HepG2 (cell line): ENCODE results near the gene OXLD1. TPM values are rescaled to one million over a fixed set of nuclear protein-coding genes. Genes with fewer than 3 reads are reported as not detected.

Experiments
- AGO1 ChIP-seq: fragments of 200-400 bp; formaldehyde crosslinking; IDR thresholded peaks from 2 replicates; pipeline ENCODE4 v1.6.1; 2017; ENCODE audit warnings: mild to moderate bottlenecking, low read depth, low read length, moderate library complexity; ENCODE audit not compliant: poor library complexity, severe bottlenecking
- AKAP8 ChIP-seq: sonication (generic); formaldehyde crosslinking; IDR thresholded peaks from 2 replicates; pipeline ENCODE4 v1.5.1; 2020; ENCODE audit warnings: mild to moderate bottlenecking, missing genetic modification reagents
- FOXK2 ChIP-seq: fragments of 450-650 bp; IDR thresholded peaks from 2 replicates; pipeline ENCODE4 v1.6.1; 2016
- HMG20A ChIP-seq: IDR thresholded peaks from 2 replicates; pipeline ENCODE4 v1.6.1; 2016; ENCODE audit warnings: borderline replicate concordance
- HNRNPLL ChIP-seq: fragments of 200-400 bp; formaldehyde crosslinking; IDR thresholded peaks from 2 replicates; pipeline ENCODE4 v1.6.1; 2017; ENCODE audit warnings: mild to moderate bottlenecking, low read depth, low read length; ENCODE audit not compliant: poor library complexity, severe bottlenecking
- HOXD1 ChIP-seq: sonication (generic); formaldehyde crosslinking; IDR thresholded peaks from 2 replicates; pipeline ENCODE4 v1.5.0; 2020; ENCODE audit warnings: missing genetic modification reagents
- KLF9 ChIP-seq: IDR thresholded peaks from 2 replicates; pipeline ENCODE4 v1.6.1; 2016; ENCODE audit warnings: low read depth
- MEIS2 ChIP-seq: sonication (generic); formaldehyde crosslinking; IDR thresholded peaks from 2 replicates; pipeline ENCODE4 v1.9.0; 2021; ENCODE audit warnings: mild to moderate bottlenecking, missing genetic modification reagents
- MXD4 ChIP-seq: IDR thresholded peaks from 2 replicates; pipeline ENCODE4 v1.6.1; 2016; ENCODE audit warnings: mild to moderate bottlenecking, missing biosample characterization, missing genetic modification reagents
- PRPF4 ChIP-seq: fragments of 200-400 bp; formaldehyde crosslinking; IDR thresholded peaks from 2 replicates; pipeline ENCODE4 v1.6.1; 2016; ENCODE audit warnings: low read length, low read depth; ENCODE audit not compliant: poor library complexity, severe bottlenecking
- RERE ChIP-seq: IDR thresholded peaks from 2 replicates; pipeline ENCODE4 v1.6.1; 2016; ENCODE audit warnings: low read depth, missing genetic modification reagents, missing compliant biosample characterization
- RXRA ChIP-seq: sonication (generic); formaldehyde crosslinking; IDR thresholded peaks from 2 replicates; pipeline ENCODE4 v1.5.1; 2020; ENCODE audit warnings: missing genetic modification reagents
- TP53 ChIP-seq: sonication (generic); formaldehyde crosslinking; conservative IDR thresholded peaks from 2 replicates; pipeline ENCODE4 v1.4.0; 2020; ENCODE audit warnings: missing genetic modification reagents
- ZBTB20 ChIP-seq: sonication (generic); formaldehyde crosslinking; IDR thresholded peaks from 2 replicates; pipeline ENCODE4 v1.8.1; 2023; ENCODE audit warnings: missing genetic modification reagents, low read depth, mild to moderate bottlenecking, borderline replicate concordance
- ZBTB3 ChIP-seq: sonication (generic); formaldehyde crosslinking; IDR thresholded peaks from 2 replicates; pipeline ENCODE4 v1.4.0; 2020; ENCODE audit warnings: low read depth, mild to moderate bottlenecking, moderate library complexity, missing genetic modification reagents, borderline replicate concordance
- ZBTB38 ChIP-seq: sonication (generic); formaldehyde crosslinking; IDR thresholded peaks from 2 replicates; pipeline ENCODE4 v1.5.1; 2020; ENCODE audit warnings: mild to moderate bottlenecking, missing genetic modification reagents
- ZC3H4 ChIP-seq: sonication (generic); formaldehyde crosslinking; IDR thresholded peaks from 2 replicates; pipeline ENCODE4 v1.4.0; 2020; ENCODE audit warnings: missing genetic modification reagents, borderline replicate concordance
- ZNF124 ChIP-seq: sonication (generic); formaldehyde crosslinking; IDR thresholded peaks from 2 replicates; pipeline ENCODE4 v1.4.0; 2020; ENCODE audit warnings: missing genetic modification reagents
- ZNF251 ChIP-seq: sonication (generic); formaldehyde crosslinking; IDR thresholded peaks from 2 replicates; pipeline ENCODE4 v1.9.0; 2021; ENCODE audit warnings: mild to moderate bottlenecking, missing genetic modification reagents
- ZNF564 ChIP-seq: sonication (generic); formaldehyde crosslinking; IDR thresholded peaks from 2 replicates; pipeline ENCODE4 v1.8.1; 2023; ENCODE audit warnings: mild to moderate bottlenecking, missing genetic modification reagents
- ZNF652 ChIP-seq: IDR thresholded peaks from 2 replicates; pipeline ENCODE4 v1.6.1; 2016; ENCODE audit warnings: low read depth, borderline replicate concordance
- ZNF724P ChIP-seq: sonication (generic); formaldehyde crosslinking; IDR thresholded peaks from 2 replicates; pipeline ENCODE4 v1.8.0; 2022; ENCODE audit warnings: missing genetic modification reagents, borderline replicate concordance
- ZNF75D ChIP-seq: sonication (generic); formaldehyde crosslinking; IDR thresholded peaks from 2 replicates; pipeline ENCODE4 v1.8.1; 2023; ENCODE audit warnings: missing genetic modification reagents, mild to moderate bottlenecking, borderline replicate concordance
- polyA plus RNA-seq, 8 experiments: library from polyadenylated mRNA; depleted of rRNA in 3 of 8; stranded (reverse) in 7 of 8; unstranded in 1 of 8; fragments of >200 nt; fragmentation: Illumina TruSeq in 4 of 8; extraction: Trizol in 4 of 8; gene quantifications; 2 replicates each; pipeline versions ENCODE4 v1.2.1 to v1.2.3, GENCODE V29; 2011 to 2016; ENCODE audit warnings: low read depth in 4 of 8, missing spikeins in 1 of 8, mixed read lengths in 1 of 8; ENCODE audit not compliant: insufficient read depth in 1 of 8
- total RNA-seq, 5 experiments: library from RNA; depleted of rRNA; stranded (reverse); fragments of >200 nt; fragmentation: Illumina TruSeq; extraction: Trizol; gene quantifications; 2 replicates each; pipeline ENCODE4 v1.2.3, GENCODE V29; 2016; ENCODE audit warnings: low read depth in 1 of 5
- TF ChIP-seq, protein P1 (sequence below): sonication (generic); formaldehyde crosslinking; IDR thresholded peaks from 2 replicates; pipeline ENCODE4 v1.5.0; 2020; ENCODE audit warnings: missing genetic modification reagents, mild to moderate bottlenecking, borderline replicate concordance
- TF ChIP-seq, protein P2 (sequence below): sonication (generic); formaldehyde crosslinking; IDR thresholded peaks from 2 replicates; pipeline ENCODE4 v1.8.1; 2023; ENCODE audit warnings: missing genetic modification reagents, inconsistent platforms, borderline replicate concordance

The OXLD1 gene
- total and polyA plus RNA-seq, 2 of the 13 experiments (the other 11 are each of a cell fraction or from before 2014, with no cell fraction given) = 27.1 to 37.5 TPM

DNA sequence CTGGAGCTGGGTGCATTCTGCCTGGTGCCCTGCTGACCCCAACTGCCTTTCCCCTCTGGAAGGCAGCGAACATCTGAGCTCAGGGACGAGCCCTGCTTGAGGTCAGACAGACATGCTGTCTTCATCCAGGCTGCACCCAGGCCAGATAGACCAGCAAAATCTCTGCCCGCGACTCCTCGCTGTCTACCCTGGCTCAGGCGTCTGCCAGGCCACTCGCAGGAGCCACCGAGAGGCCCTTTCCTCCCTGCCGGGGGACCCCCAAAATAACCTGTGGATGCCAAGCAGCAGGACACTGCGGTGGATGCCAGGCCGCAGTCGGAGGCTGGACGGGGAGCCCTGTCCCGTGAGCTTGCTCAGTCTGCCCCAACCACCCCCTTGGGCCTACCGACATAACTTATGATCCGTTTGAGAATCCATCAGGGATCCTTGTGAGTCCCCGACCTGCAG lies 42.4 kb upstream of the OXLD1 start (continued):
- TF ChIP-seq RERE (CRISPR knock-in tag) = no peak
- peak; percentile 53 for TF ChIP-seq PRPF4
- no peak for TF ChIP-seq KLF9
- no peak for TF ChIP-seq ZNF564 (CRISPR knock-in tag)
- TF ChIP-seq AKAP8 (CRISPR knock-in tag) = 0 out of 2 replicates have a peak, but pooled peaks have one; percentile 27
- TF ChIP-seq MXD4 (CRISPR knock-in tag) = no peak
- no peak for TF ChIP-seq TP53 (CRISPR knock-in tag)
- no peak for TF ChIP-seq ZNF124 (CRISPR knock-in tag)
- TF ChIP-seq FOXK2 = no peak
- TF ChIP-seq HNRNPLL = peak; percentile 20
- TF ChIP-seq RXRA = 0 out of 2 replicates have a peak, but pooled peaks have one; percentile 7
- TF ChIP-seq ZBTB20 (CRISPR knock-in tag) = no peak
- TF ChIP-seq, protein P1, sequence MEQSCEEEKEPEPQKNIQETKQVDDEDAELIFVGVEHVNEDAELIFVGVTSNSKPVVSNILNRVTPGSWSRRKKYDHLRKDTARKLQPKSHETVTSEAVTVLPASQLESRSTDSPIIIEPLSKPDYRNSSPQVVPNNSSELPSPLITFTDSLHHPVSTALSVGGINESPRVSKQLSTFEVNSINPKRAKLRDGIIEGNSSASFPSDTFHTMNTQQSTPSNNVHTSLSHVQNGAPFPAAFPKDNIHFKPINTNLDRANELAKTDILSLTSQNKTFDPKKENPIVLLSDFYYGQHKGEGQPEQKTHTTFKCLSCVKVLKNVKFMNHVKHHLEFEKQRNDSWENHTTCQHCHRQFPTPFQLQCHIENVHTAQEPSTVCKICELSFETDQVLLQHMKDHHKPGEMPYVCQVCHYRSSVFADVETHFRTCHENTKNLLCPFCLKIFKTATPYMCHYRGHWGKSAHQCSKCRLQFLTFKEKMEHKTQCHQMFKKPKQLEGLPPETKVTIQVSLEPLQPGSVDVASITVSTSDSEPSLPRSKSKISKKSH (CRISPR knock-in tag) = no peak
- TF ChIP-seq AGO1 = peak; percentile 91
- no peak for TF ChIP-seq ZNF652 (CRISPR knock-in tag)
- no peak for TF ChIP-seq ZNF251 (CRISPR knock-in tag)
- TF ChIP-seq ZNF75D (CRISPR knock-in tag) = no peak
- TF ChIP-seq, protein P2, sequence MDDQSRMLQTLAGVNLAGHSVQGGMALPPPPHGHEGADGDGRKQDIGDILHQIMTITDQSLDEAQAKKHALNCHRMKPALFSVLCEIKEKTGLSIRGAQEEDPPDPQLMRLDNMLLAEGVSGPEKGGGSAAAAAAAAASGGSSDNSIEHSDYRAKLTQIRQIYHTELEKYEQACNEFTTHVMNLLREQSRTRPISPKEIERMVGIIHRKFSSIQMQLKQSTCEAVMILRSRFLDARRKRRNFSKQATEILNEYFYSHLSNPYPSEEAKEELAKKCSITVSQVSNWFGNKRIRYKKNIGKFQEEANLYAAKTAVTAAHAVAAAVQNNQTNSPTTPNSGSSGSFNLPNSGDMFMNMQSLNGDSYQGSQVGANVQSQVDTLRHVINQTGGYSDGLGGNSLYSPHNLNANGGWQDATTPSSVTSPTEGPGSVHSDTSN (CRISPR knock-in tag) = no peak
- TF ChIP-seq HMG20A (CRISPR knock-in tag) = no peak
- 0 out of 2 replicates have a peak, but pooled peaks have one; percentile 31 for TF ChIP-seq ZC3H4 (CRISPR knock-in tag)
- peak; percentile 76 for TF ChIP-seq ZBTB38 (CRISPR knock-in tag)
- TF ChIP-seq HOXD1 = no peak
- TF ChIP-seq MEIS2 (CRISPR knock-in tag) = no peak
- TF ChIP-seq ZNF724P (CRISPR knock-in tag) = peak; percentile 7; the same call in 1 of the 2 replicates
- TF ChIP-seq ZBTB3 (CRISPR knock-in tag) = no peak
